ENCODE data around the gene FAM131B. TPM values are rescaled to one million over a fixed set of nuclear protein-coding genes. Genes with fewer than 3 reads are reported as not detected.
A peak's percentile ranks its signal among the peaks of the same experiment; 100 is the strongest.

FAM131B gene
- total and polyA plus RNA-seq, 2 of the 8 experiments (the other 6 are each of a cell fraction or from before 2014, with no cell fraction given): 23.1 to 38.2 TPM

GRCh38 chr7:143359771-143360353 lies 2.7 kb downstream of the FAM131B start:
- no peak overlapping the region for H3K23ac ChIP-seq (ENCODE audit: insufficient read length)
- no peak overlapping the region for H3K4ac ChIP-seq (replicated peaks; ENCODE audit: insufficient read length, low read depth, low read length)
- H4K5ac ChIP-seq (ENCODE audit: insufficient read length, low read depth, low read length): no peak overlapping the region
- ChIA-PET POLR2A (ENCODE audit: partially characterized antibody) (interaction anchor here (1.0 to 18.8 kb wide), 5 partner anchors 11 to 48 kb away, joined by 3 to 233 read pairs (median 8); partner anchors contain the start of gene ZYX), CTCF (ENCODE audit: partially characterized antibody) (interaction anchor here (0.6 to 7.1 kb wide), 11 partner anchors 9 to 55 kb away, joined by 3 to 29 read pairs (median 10); partner anchors contain the start of gene ZYX)
- H3K79me2 ChIP-seq (ENCODE audit: control insufficient read depth in 1 of 2, insufficient read depth in 2 of 2, low read length in 2 of 2): no peaks in the 10 kb centered on the region
- no peak overlapping the region for H4K8ac ChIP-seq (ENCODE audit: extremely low read depth, insufficient read depth, low read length)
- H2BK120ac ChIP-seq (replicated peaks; ENCODE audit: low read depth, low read length): no peak overlapping the region
- H3K9me3 ChIP-seq (ENCODE audit: insufficient read depth in 2 of 2, low read depth in 1 of 2, low read length in 1 of 2): no peaks in the 10 kb centered on the region
- DNase-seq (ENCODE audit: low read depth in 1 of 2, low spot score in 2 of 2) (no peak), FAIRE-seq (no peak)
- 0 out of 2 replicates have a peak overlapping the region, but pooled peaks have one; percentile 92 for H2BK15ac ChIP-seq (ENCODE audit: low read length)
- H4K20me1 ChIP-seq (replicated peaks in 1 of 2; ENCODE audit: control insufficient read depth in 1 of 2, insufficient read depth in 2 of 2, low read length in 2 of 2): no peaks in the 10 kb centered on the region
- peaks cover 2 to 29% (median 16%) of the 10 kb centered on the region in 4 experiments; a peak in 6 of 8 replicates for H3K36me3 ChIP-seq (ENCODE audit: control insufficient read depth in 2 of 4, insufficient read depth in 4 of 4, low read length in 3 of 4)
- H2AFZ ChIP-seq (ENCODE audit: low read length): no peak overlapping the region
- peaks cover 16% of the 10 kb centered on the region for H3K23me2 ChIP-seq (ENCODE audit: low read depth, low read length)
- H3K4me1 ChIP-seq (replicated peaks in 1 of 4; ENCODE audit: control insufficient read depth in 3 of 4, insufficient read depth in 4 of 4, low read length in 3 of 4): peaks cover 4 to 12% (median 10%) of the 10 kb centered on the region in 4 experiments
- H3K14ac ChIP-seq (ENCODE audit: insufficient read length): no peak overlapping the region
- peak overlapping the region in 1 of 2 experiments; percentile 100; a peak in 1 of 4 replicates for H3K4me2 ChIP-seq (ENCODE audit: insufficient read depth in 1 of 2, low read depth in 2 of 2, low read length in 2 of 2)
- WGBS, 2 experiments (ENCODE audit: extremely low coverage in 1 of 2, insufficient coverage in 1 of 2, insufficient read length in 1 of 2, insufficient replicate concordance in 2 of 2, low coverage in 1 of 2, low lambda C conversion rate in 2 of 2, missing lambda C conversion rate in 1 of 2): 86% methylated on average over 8 of the region's 11 CpGs; no CpG with 5 or more reads in 1 of the 2 experiments
- TF ChIP-seq CTBP2 (IDR thresholded peaks at IDR 0.05; ENCODE audit: borderline replicate concordance, insufficient read depth, insufficient read length, low read length): no peak
- TF ChIP-seq SIRT6 (IDR thresholded peaks at IDR 0.05; ENCODE audit: low read length): no peak
- no peak for TF ChIP-seq SIX5 (IDR thresholded peaks at IDR 0.05; ENCODE audit: low read depth, low read length)
- TF ChIP-seq SUZ12 (IDR thresholded peaks at IDR 0.05; ENCODE audit: low read length): no peak
- TF ChIP-seq GTF2F1 (IDR thresholded peaks at IDR 0.05; ENCODE audit: borderline replicate concordance, low read depth, low read length): no peak
- TF ChIP-seq MAX (IDR thresholded peaks at IDR 0.05): no peak
- TF ChIP-seq CHD1 (IDR thresholded peaks at IDR 0.05; ENCODE audit: low read depth, low read length): no peak
- TF ChIP-seq BCL11A (IDR thresholded peaks at IDR 0.05; ENCODE audit: low read depth in 2 of 2, low read length in 2 of 2): no peak
- TF ChIP-seq SP2 (IDR thresholded peaks at IDR 0.05; ENCODE audit: low read length): no peak
- no peak for TF ChIP-seq JUN (IDR thresholded peaks at IDR 0.05; ENCODE audit: low read depth, low read length)
- no peak for TF ChIP-seq CBX5 (IDR thresholded peaks at IDR 0.05; ENCODE audit: low read depth, low read length)
- no peak for TF ChIP-seq BRCA1 (IDR thresholded peaks at IDR 0.05; ENCODE audit: low read depth, low read length)
- TF ChIP-seq POU5F1 (IDR thresholded peaks at IDR 0.05; ENCODE audit: low read depth, low read length): no peak
- H2BK5ac ChIP-seq (ENCODE audit: low read depth, low read length): no peak overlapping the region
- no peaks in the 10 kb centered on the region for H3K79me1 ChIP-seq (ENCODE audit: low read depth, low read length)
- no peak overlapping the region for H3K9ac ChIP-seq (replicated peaks in 1 of 4; ENCODE audit: extremely low read depth in 1 of 4, low read depth in 3 of 4, low read length in 3 of 4)
- H3K4me3 ChIP-seq (ENCODE audit: extremely low read depth in 1 of 4, insufficient read depth in 2 of 4, low read depth in 3 of 4, low read length in 4 of 4): no peak overlapping the region
- H2BK12ac ChIP-seq (ENCODE audit: low read depth, low read length): no peak overlapping the region
- no peak overlapping the region for H2BK20ac ChIP-seq (ENCODE audit: low read length)
- H3K18ac ChIP-seq (ENCODE audit: extremely low read depth, low read length): no peak overlapping the region
- no peak overlapping the region for H2AK5ac ChIP-seq (ENCODE audit: low read depth, low read length)
- H3K27ac ChIP-seq (ENCODE audit: low read depth, low read length): no peak overlapping the region
- H3K56ac ChIP-seq (replicated peaks; ENCODE audit: insufficient read length, low read depth, low read length): no peak overlapping the region
- peak overlapping the region; percentile 20 for H4K91ac ChIP-seq (replicated peaks; ENCODE audit: insufficient read length, low read length)
- peaks cover 0 to 13% (median 8%) of the 10 kb centered on the region in 4 experiments; a peak in 4 of 7 replicates for H3K27me3 ChIP-seq (replicated peaks in 1 of 4; ENCODE audit: control insufficient read depth in 3 of 4, extremely low read depth in 1 of 4, insufficient read depth in 3 of 4, low read length in 3 of 4)
